Measurements from ENCODE around the gene LBP. TPM values are rescaled to one million over a fixed set of nuclear protein-coding genes. Genes with fewer than 3 reads are reported as not detected.

Gene LBP
- total and polyA plus RNA-seq, 2 of the 13 experiments (the other 11 are each of a cell fraction or from before 2014, with no cell fraction given), result 0.07 to 0.20 TPM

GRCh38 chr20:38426006-38426897 lies 80.0 kb downstream of the LBP start (continued):
- TF ChIP-seq, protein P1, sequence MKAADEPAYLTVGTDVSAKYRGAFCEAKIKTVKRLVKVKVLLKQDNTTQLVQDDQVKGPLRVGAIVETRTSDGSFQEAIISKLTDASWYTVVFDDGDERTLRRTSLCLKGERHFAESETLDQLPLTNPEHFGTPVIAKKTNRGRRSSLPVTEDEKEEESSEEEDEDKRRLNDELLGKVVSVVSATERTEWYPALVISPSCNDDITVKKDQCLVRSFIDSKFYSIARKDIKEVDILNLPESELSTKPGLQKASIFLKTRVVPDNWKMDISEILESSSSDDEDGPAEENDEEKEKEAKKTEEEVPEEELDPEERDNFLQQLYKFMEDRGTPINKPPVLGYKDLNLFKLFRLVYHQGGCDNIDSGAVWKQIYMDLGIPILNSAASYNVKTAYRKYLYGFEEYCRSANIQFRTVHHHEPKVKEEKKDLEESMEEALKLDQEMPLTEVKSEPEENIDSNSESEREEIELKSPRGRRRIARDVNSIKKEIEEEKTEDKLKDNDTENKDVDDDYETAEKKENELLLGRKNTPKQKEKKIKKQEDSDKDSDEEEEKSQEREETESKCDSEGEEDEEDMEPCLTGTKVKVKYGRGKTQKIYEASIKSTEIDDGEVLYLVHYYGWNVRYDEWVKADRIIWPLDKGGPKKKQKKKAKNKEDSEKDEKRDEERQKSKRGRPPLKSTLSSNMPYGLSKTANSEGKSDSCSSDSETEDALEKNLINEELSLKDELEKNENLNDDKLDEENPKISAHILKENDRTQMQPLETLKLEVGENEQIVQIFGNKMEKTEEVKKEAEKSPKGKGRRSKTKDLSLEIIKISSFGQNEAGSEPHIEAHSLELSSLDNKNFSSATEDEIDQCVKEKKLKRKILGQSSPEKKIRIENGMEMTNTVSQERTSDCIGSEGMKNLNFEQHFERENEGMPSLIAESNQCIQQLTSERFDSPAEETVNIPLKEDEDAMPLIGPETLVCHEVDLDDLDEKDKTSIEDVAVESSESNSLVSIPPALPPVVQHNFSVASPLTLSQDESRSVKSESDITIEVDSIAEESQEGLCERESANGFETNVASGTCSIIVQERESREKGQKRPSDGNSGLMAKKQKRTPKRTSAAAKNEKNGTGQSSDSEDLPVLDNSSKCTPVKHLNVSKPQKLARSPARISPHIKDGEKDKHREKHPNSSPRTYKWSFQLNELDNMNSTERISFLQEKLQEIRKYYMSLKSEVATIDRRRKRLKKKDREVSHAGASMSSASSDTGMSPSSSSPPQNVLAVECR (CRISPR knock-in tag; IDR thresholded peaks at IDR 0.05; ENCODE audit: borderline replicate concordance), result peak; percentile 19; the same call in 1 of the 2 replicates
- TF ChIP-seq ZNF605 (CRISPR knock-in tag; IDR thresholded peaks at IDR 0.05) (0 out of 2 replicates have a peak, but pooled peaks have one; percentile 29), MYC (CRISPR knock-in tag; IDR thresholded peaks at IDR 0.05; ENCODE audit: borderline replicate concordance) (0 out of 2 replicates have a peak, but pooled peaks have one; percentile 22), RBFOX2 (IDR thresholded peaks at IDR 0.05; ENCODE audit: low read depth, low read length) (no peak), ZBTB38 (CRISPR knock-in tag; IDR thresholded peaks at IDR 0.05) (peak; percentile 19; the same call in 1 of the 2 replicates), TRIM24 (CRISPR knock-in tag; IDR thresholded peaks at IDR 0.05) (no peak), ZNF496 (CRISPR knock-in tag; IDR thresholded peaks at IDR 0.05; ENCODE audit: insufficient replicate concordance) (no peak), ZNF354B (CRISPR knock-in tag; IDR thresholded peaks at IDR 0.05) (no peak), MEF2D (CRISPR knock-in tag; IDR thresholded peaks at IDR 0.05) (no peak), FOSL2 (CRISPR knock-in tag; IDR thresholded peaks at IDR 0.05) (peak; percentile 42; the same call in 1 of the 2 replicates), YEATS4 (CRISPR knock-in tag; IDR thresholded peaks at IDR 0.05; ENCODE audit: borderline replicate concordance) (no peak), ZNF225 (CRISPR knock-in tag; IDR thresholded peaks at IDR 0.05) (no peak), POLR2G (IDR thresholded peaks at IDR 0.05; ENCODE audit: low read depth, low read length) (peak; percentile 27), ZNF644 (CRISPR knock-in tag; IDR thresholded peaks at IDR 0.05; ENCODE audit: low read depth) (no peak), ZNF747 (CRISPR knock-in tag; IDR thresholded peaks at IDR 0.05; ENCODE audit: borderline replicate concordance) (no peak), ZNF737 (CRISPR knock-in tag; IDR thresholded peaks at IDR 0.05; ENCODE audit: borderline replicate concordance) (no peak), NFE2L1 (CRISPR knock-in tag; IDR thresholded peaks at IDR 0.05; ENCODE audit: borderline replicate concordance) (no peak), ZMYM4 (CRISPR knock-in tag; IDR thresholded peaks at IDR 0.05) (no peak), MYPOP (CRISPR knock-in tag; IDR thresholded peaks at IDR 0.05) (no peak), ETV5 (CRISPR knock-in tag; IDR thresholded peaks at IDR 0.05; ENCODE audit: borderline replicate concordance) (no peak), POLR2A (IDR thresholded peaks at IDR 0.05; ENCODE audit: insufficient read depth in 1 of 2, low read depth in 2 of 2, low read length in 2 of 2) (peak; percentile 33 to 42; a peak in 2 of 4 replicates)
- TF ChIP-seq, protein P2, sequence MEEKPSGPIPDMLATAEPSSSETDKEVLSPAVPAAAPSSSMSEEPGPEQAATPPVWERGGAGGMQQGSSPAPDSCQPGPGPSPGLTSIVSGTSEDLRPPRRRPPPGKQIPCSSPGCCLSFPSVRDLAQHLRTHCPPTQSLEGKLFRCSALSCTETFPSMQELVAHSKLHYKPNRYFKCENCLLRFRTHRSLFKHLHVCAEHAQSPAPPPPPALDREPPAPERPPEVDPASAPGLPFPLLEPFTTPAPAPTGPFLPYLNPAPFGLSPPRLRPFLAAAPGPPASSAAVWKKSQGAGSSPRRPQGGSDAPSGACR (CRISPR knock-in tag; IDR thresholded peaks at IDR 0.05), result no peak
- TF ChIP-seq, protein P3, sequence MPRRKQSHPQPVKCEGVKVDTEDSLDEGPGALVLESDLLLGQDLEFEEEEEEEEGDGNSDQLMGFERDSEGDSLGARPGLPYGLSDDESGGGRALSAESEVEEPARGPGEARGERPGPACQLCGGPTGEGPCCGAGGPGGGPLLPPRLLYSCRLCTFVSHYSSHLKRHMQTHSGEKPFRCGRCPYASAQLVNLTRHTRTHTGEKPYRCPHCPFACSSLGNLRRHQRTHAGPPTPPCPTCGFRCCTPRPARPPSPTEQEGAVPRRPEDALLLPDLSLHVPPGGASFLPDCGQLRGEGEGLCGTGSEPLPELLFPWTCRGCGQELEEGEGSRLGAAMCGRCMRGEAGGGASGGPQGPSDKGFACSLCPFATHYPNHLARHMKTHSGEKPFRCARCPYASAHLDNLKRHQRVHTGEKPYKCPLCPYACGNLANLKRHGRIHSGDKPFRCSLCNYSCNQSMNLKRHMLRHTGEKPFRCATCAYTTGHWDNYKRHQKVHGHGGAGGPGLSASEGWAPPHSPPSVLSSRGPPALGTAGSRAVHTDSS (CRISPR knock-in tag; conservative IDR thresholded peaks at IDR 0.05), result no peak
